ENCODE results near the gene IKZF2.

DNA sequence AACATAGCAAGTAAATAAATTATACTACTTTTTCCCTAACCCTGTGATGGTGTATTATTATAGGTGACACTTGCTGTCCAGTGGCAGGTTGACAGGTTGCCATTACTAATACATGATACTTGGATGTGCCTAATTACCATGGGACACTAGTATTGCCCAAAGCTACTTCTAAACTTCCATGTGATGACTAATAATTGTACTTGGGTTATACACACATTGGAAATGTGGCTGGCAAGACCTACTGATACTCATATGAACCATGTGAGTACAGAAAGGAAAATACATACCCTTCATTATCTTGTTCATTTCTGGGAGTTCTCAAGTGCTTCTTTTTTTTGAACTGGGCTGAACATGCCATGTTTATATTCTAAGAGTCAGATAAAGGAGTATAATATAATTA is 156.4 kb downstream of the IKZF2 start:
- TF ChIP-seq, protein P1, sequence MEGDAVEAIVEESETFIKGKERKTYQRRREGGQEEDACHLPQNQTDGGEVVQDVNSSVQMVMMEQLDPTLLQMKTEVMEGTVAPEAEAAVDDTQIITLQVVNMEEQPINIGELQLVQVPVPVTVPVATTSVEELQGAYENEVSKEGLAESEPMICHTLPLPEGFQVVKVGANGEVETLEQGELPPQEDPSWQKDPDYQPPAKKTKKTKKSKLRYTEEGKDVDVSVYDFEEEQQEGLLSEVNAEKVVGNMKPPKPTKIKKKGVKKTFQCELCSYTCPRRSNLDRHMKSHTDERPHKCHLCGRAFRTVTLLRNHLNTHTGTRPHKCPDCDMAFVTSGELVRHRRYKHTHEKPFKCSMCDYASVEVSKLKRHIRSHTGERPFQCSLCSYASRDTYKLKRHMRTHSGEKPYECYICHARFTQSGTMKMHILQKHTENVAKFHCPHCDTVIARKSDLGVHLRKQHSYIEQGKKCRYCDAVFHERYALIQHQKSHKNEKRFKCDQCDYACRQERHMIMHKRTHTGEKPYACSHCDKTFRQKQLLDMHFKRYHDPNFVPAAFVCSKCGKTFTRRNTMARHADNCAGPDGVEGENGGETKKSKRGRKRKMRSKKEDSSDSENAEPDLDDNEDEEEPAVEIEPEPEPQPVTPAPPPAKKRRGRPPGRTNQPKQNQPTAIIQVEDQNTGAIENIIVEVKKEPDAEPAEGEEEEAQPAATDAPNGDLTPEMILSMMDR (IDR thresholded peaks at IDR 0.05), result no peak
- TF ChIP-seq POLR2AphosphoS5 (IDR thresholded peaks at IDR 0.05), result no peak
- TF ChIP-seq POLR2A (IDR thresholded peaks at IDR 0.05), result no peak
